Renal cortex interstitium (tissue), 15 donors: ENCODE results near the gene ATP6AP2. TPM values are rescaled to one million over a fixed set of nuclear protein-coding genes. Genes with fewer than 3 reads are reported as not detected.

Source experiments
- DNase-seq, 11 donors: peaks; one replicate each; pipeline ENCODE4 v3.0.0-alpha.2; 2013; ENCODE audit warnings: low read depth in 9 of 11, low spot score in 4 of 11; ENCODE audit errors: extremely low read depth in 1 of 11
- long read RNA-seq, 16 experiments: transcript quantifications; one replicate each; lab custom pipeline, GENCODE V29; 2026
- polyA plus RNA-seq, 3 donors: library from polyadenylated mRNA; unstranded; fragments of 120-200 nt; gene quantifications; one replicate each; pipeline ENCODE4 v1.2.1, GENCODE V29; 2013; ENCODE audit not compliant: insufficient read length in 3 of 3

ATP6AP2 gene
- polyA plus RNA-seq: 100 to 1,000 TPM; 173 to 196 (median 185) TPM
- long read RNA-seq, donor 1, transcript ATP6AP2-217 (9 exons, 2,337 nt): major isoform, 22 of 46 reads
- long read RNA-seq, donor 1, partial matches to known transcripts: 17 of 46 reads
- long read RNA-seq, donor 1, other reads (novel, unspliced or antisense): 0 of 46 reads
- long read RNA-seq, donor 2, transcript ATP6AP2-217 (9 exons, 2,337 nt): major isoform, 25 of 66 reads
- long read RNA-seq, donor 2, partial matches to known transcripts: 30 of 66 reads
- long read RNA-seq, donor 2, other reads (novel, unspliced or antisense): 0 of 66 reads
- long read RNA-seq, donor 3, transcript ATP6AP2-217 (9 exons, 2,337 nt): major isoform, 68 of 115 reads
- long read RNA-seq, donor 3, partial matches to known transcripts: 31 of 115 reads
- long read RNA-seq, donor 3, other reads (novel, unspliced or antisense): 0 of 115 reads
- long read RNA-seq, donor 4, transcript ATP6AP2-217 (9 exons, 2,337 nt): major isoform, 39 of 56 reads
- long read RNA-seq, donor 4, partial matches to known transcripts: 5 of 56 reads
- long read RNA-seq, donor 4, other reads (novel, unspliced or antisense): 0 of 56 reads
- long read RNA-seq, donor 5, transcript ATP6AP2-207 (3 exons, 1,603 nt): minor isoform, 6 of 160 reads
- long read RNA-seq, donor 5, transcript ATP6AP2-217 (9 exons, 2,337 nt): major isoform, 114 of 160 reads
- long read RNA-seq, donor 5, partial matches to known transcripts: 28 of 160 reads
- long read RNA-seq, donor 5, other reads (novel, unspliced or antisense): 0 of 160 reads
- long read RNA-seq, donor 6, transcript ATP6AP2-217 (9 exons, 2,337 nt): major isoform, 40 of 83 reads
- long read RNA-seq, donor 6, transcript ATP6AP2-212 (1 exons, 544 nt): minor isoform, 5 of 83 reads
- long read RNA-seq, donor 6, partial matches to known transcripts: 30 of 83 reads
- long read RNA-seq, donor 6, other reads (novel, unspliced or antisense): 0 of 83 reads
- long read RNA-seq, donor 7, transcript ATP6AP2-217 (9 exons, 2,337 nt): major isoform, 40 of 65 reads
- long read RNA-seq, donor 7, transcript ATP6AP2-212 (1 exons, 544 nt): minor isoform, 5 of 65 reads
- long read RNA-seq, donor 7, partial matches to known transcripts: 14 of 65 reads
- long read RNA-seq, donor 7, other reads (novel, unspliced or antisense): 0 of 65 reads
- long read RNA-seq, donor 8, transcript ATP6AP2-217 (9 exons, 2,337 nt): major isoform, 75 of 120 reads
- long read RNA-seq, donor 8, partial matches to known transcripts: 22 of 120 reads
- long read RNA-seq, donor 8, other reads (novel, unspliced or antisense): 6 of 120 reads
- long read RNA-seq, donor 9, transcript ATP6AP2-217 (9 exons, 2,337 nt): major isoform, 33 of 60 reads
- long read RNA-seq, donor 9, partial matches to known transcripts: 19 of 60 reads
- long read RNA-seq, donor 9, other reads (novel, unspliced or antisense): 0 of 60 reads
- long read RNA-seq, donor 10, transcript ATP6AP2-217 (9 exons, 2,337 nt): major isoform, 49 of 76 reads
- long read RNA-seq, donor 10, partial matches to known transcripts: 19 of 76 reads
- long read RNA-seq, donor 10, other reads (novel, unspliced or antisense): 0 of 76 reads
- long read RNA-seq, donor 11, transcript ATP6AP2-217 (9 exons, 2,337 nt): major isoform, 47 of 61 reads
- long read RNA-seq, donor 11, partial matches to known transcripts: 8 of 61 reads
- long read RNA-seq, donor 11, other reads (novel, unspliced or antisense): 0 of 61 reads
- long read RNA-seq, donor 12, transcript ATP6AP2-217 (9 exons, 2,337 nt): major isoform, 11 of 22 reads
- long read RNA-seq, donor 12, partial matches to known transcripts: 8 of 22 reads
- long read RNA-seq, donor 12, other reads (novel, unspliced or antisense): 0 of 22 reads
- long read RNA-seq, donor 13, transcript ATP6AP2-212 (1 exons, 544 nt): minor isoform, 5 of 108 reads
- long read RNA-seq, donor 13, transcript ATP6AP2-217 (9 exons, 2,337 nt): major isoform, 47 of 108 reads
- long read RNA-seq, donor 13, partial matches to known transcripts: 45 of 108 reads
- long read RNA-seq, donor 13, other reads (novel, unspliced or antisense): 0 of 108 reads
- long read RNA-seq, donor 14, transcript ATP6AP2-217 (9 exons, 2,337 nt): major isoform, 38 of 56 reads
- long read RNA-seq, donor 14, partial matches to known transcripts: 9 of 56 reads
- long read RNA-seq, donor 14, other reads (novel, unspliced or antisense): 0 of 56 reads
- long read RNA-seq, donor 15, transcript ATP6AP2-217 (9 exons, 2,337 nt): major isoform, 23 of 27 reads
- long read RNA-seq, donor 15, partial matches to known transcripts: 0 of 27 reads
- long read RNA-seq, donor 15, other reads (novel, unspliced or antisense): 0 of 27 reads
- long read RNA-seq, donor 16, transcript ATP6AP2-217 (9 exons, 2,337 nt): major isoform, 118 of 172 reads
- long read RNA-seq, donor 16, transcript ATP6AP2-212 (1 exons, 544 nt): minor isoform, 10 of 172 reads
- long read RNA-seq, donor 16, partial matches to known transcripts: 29 of 172 reads
- long read RNA-seq, donor 16, other reads (novel, unspliced or antisense): 0 of 172 reads

- peak; percentile 80 to 92 (median 85) for DNase-seq
These were observed at the start of gene ATP6AP2 for GRCh38 chrX:40580537-40581335. Gene ATP6AP2 (plus strand): TSS chrX:40580970. CDS start chrX:40581066, 96 bp downstream.

GRCh38 chrX:40531056-40531826 lies 49.5 kb upstream of the ATP6AP2 start:
- DNase-seq: peak in 9 of 11 donors; percentile 49 to 80 (median 70)

GRCh38 chrX:40537310-40537709 lies 43.5 kb upstream of the ATP6AP2 start:
- DNase-seq: no peak

GRCh38 chrX:40538406-40538805 lies 42.4 kb upstream of the ATP6AP2 start:
- peak in 1 of 11 donors; percentile 46 for DNase-seq

- no peak for DNase-seq
These were observed 41.3 kb upstream of the ATP6AP2 start for GRCh38 chrX:40539214-40540142.

- no peak for DNase-seq
These were observed 38.6 kb upstream of the ATP6AP2 start for GRCh38 chrX:40542208-40542607.

GRCh38 chrX:40542972-40543371 lies 37.8 kb upstream of the ATP6AP2 start:
- DNase-seq: no peak

- peak in 8 of 11 donors; percentile 45 to 82 (median 66) for DNase-seq
These were observed 37.0 kb upstream of the ATP6AP2 start for GRCh38 chrX:40543661-40544328.

GRCh38 chrX:40544343-40545266 lies 36.2 kb upstream of the ATP6AP2 start:
- no peak for DNase-seq

- no peak for DNase-seq
These were observed 33.9 kb upstream of the ATP6AP2 start for GRCh38 chrX:40546870-40547269.

GRCh38 chrX:40550066-40550465 lies 30.7 kb upstream of the ATP6AP2 start:
- no peak for DNase-seq

GRCh38 chrX:40552768-40553167 lies 28.0 kb upstream of the ATP6AP2 start:
- DNase-seq: no peak
